ENCODE data around the gene NDRG4. TPM values are rescaled to one million over a fixed set of nuclear protein-coding genes. Genes with fewer than 3 reads are reported as not detected.

NDRG4 gene
- total RNA-seq, 2 donors from 2014 or later = 81.9 to 95.9 TPM

GRCh38 chr16:58456193-58456592 lies 43.8 kb upstream of the NDRG4 start:
- TF ChIP-seq CTCF (conservative IDR thresholded peaks at IDR 0.05) = no peak
- H3K4me1 Mint-ChIP-seq = peaks cover 22% of the 10 kb centered on the region
- Histone ChIP-seq H3K9ac (ENCODE audit: extremely low read depth, low read length, poor library complexity, severe bottlenecking) (no peak overlapping the region), H3K36me3 (ENCODE audit: control insufficient read depth, insufficient read depth, low read length) (no peaks in the 10 kb centered on the region), H3K4me3 (ENCODE audit: low read length) (no peak overlapping the region), H3K27me3 (ENCODE audit: control insufficient read depth, insufficient read depth, low read length, poor library complexity, severe bottlenecking) (no peaks in the 10 kb centered on the region), H3K4me1 (ENCODE audit: control insufficient read depth, insufficient read depth, low read length) (peaks cover 8% of the 10 kb centered on the region), H3K9me3 (ENCODE audit: control insufficient read depth, low read length) (no peaks in the 10 kb centered on the region), H3K27ac (ENCODE audit: low read depth, low read length) (no peak overlapping the region)
- no peaks in the 10 kb centered on the region for H3K36me3 Mint-ChIP-seq (ENCODE audit: low read depth)
- WGBS, 2 experiments (ENCODE audit: insufficient coverage in 1 of 2, insufficient read length in 1 of 2) = 90 to 93% methylated on average over 2 to 3 of the region's 3 CpGs
- H3K27ac Mint-ChIP-seq = no peak overlapping the region
- DNase-seq = no peak
- no peak overlapping the region for H3K4me3 Mint-ChIP-seq
- H3K27me3 Mint-ChIP-seq (ENCODE audit: insufficient read depth) = peaks cover 7% of the 10 kb centered on the region
- no peaks in the 10 kb centered on the region for H3K9me3 Mint-ChIP-seq

- H3K4me3 Mint-ChIP-seq = no peak overlapping the region
- peaks cover 12% of the 10 kb centered on the region for H3K4me1 Mint-ChIP-seq
- H3K27ac Mint-ChIP-seq = no peak overlapping the region
- no peaks in the 10 kb centered on the region for H3K9me3 Mint-ChIP-seq
- TF ChIP-seq CTCF (conservative IDR thresholded peaks at IDR 0.05) = no peak
- Histone ChIP-seq H3K9me3 (ENCODE audit: control insufficient read depth, low read length) (no peaks in the 10 kb centered on the region), H3K27ac (ENCODE audit: low read depth, low read length) (no peak overlapping the region), H3K4me3 (ENCODE audit: low read length) (no peak overlapping the region), H3K36me3 (ENCODE audit: control insufficient read depth, insufficient read depth, low read length) (no peaks in the 10 kb centered on the region), H3K9ac (ENCODE audit: extremely low read depth, low read length, poor library complexity, severe bottlenecking) (no peak overlapping the region), H3K4me1 (ENCODE audit: control insufficient read depth, insufficient read depth, low read length) (peaks cover 3% of the 10 kb centered on the region), H3K27me3 (ENCODE audit: control insufficient read depth, insufficient read depth, low read length, poor library complexity, severe bottlenecking) (peaks cover 10% of the 10 kb centered on the region)
- H3K27me3 Mint-ChIP-seq (ENCODE audit: insufficient read depth) = peaks cover 14% of the 10 kb centered on the region
- no peak for DNase-seq
- 80 to 91% methylated on average over 5 to 10 of the region's 10 CpGs for WGBS, 2 experiments (ENCODE audit: insufficient coverage in 1 of 2, insufficient read length in 1 of 2)
- H3K36me3 Mint-ChIP-seq (ENCODE audit: low read depth) = no peaks in the 10 kb centered on the region
These were observed 41.2 kb upstream of the NDRG4 start for GRCh38 chr16:58458606-58459343.

GRCh38 chr16:58459344-58460218 lies 40.4 kb upstream of the NDRG4 start:
- DNase-seq = no peak
- Mint-ChIP-seq H3K36me3 (ENCODE audit: low read depth) (no peaks in the 10 kb centered on the region), H3K4me1 (peaks cover 12% of the 10 kb centered on the region), H3K27ac (no peak overlapping the region), H3K4me3 (no peak overlapping the region), H3K9me3 (no peaks in the 10 kb centered on the region), H3K27me3 (ENCODE audit: insufficient read depth) (peaks cover 14% of the 10 kb centered on the region)
- H3K4me1 ChIP-seq (ENCODE audit: control insufficient read depth, insufficient read depth, low read length) = peaks cover 3% of the 10 kb centered on the region
- no peaks in the 10 kb centered on the region for H3K36me3 ChIP-seq (ENCODE audit: control insufficient read depth, insufficient read depth, low read length)
- 83 to 87% methylated on average over 6 to 8 of the region's 9 CpGs for WGBS, 2 experiments (ENCODE audit: insufficient coverage in 1 of 2, insufficient read length in 1 of 2)
- no peak overlapping the region for H3K27ac ChIP-seq (ENCODE audit: low read depth, low read length)
- H3K9ac ChIP-seq (ENCODE audit: extremely low read depth, low read length, poor library complexity, severe bottlenecking) = no peak overlapping the region
- no peak for TF ChIP-seq CTCF (conservative IDR thresholded peaks at IDR 0.05)
- H3K4me3 ChIP-seq (ENCODE audit: low read length) = no peak overlapping the region
- no peaks in the 10 kb centered on the region for H3K9me3 ChIP-seq (ENCODE audit: control insufficient read depth, low read length)
- H3K27me3 ChIP-seq (ENCODE audit: control insufficient read depth, insufficient read depth, low read length, poor library complexity, severe bottlenecking) = peaks cover 12% of the 10 kb centered on the region
